Measurements from ENCODE around the gene SLC12A7. TPM values are rescaled to one million over a fixed set of nuclear protein-coding genes. Genes with fewer than 3 reads are reported as not detected.
A peak's percentile ranks its signal among the peaks of the same experiment; 100 is the strongest.

Gene SLC12A7
- total RNA-seq, 1 donor from 2014 or later = 49.5 TPM

- intact Hi-C loops (cut with DNase I) = no loop called here
- H3K4me3 ChIP-seq = no peak overlapping the region
- no peaks in the 10 kb centered on the region for H3K36me3 ChIP-seq
- no peaks in the 10 kb centered on the region for H3K9me3 ChIP-seq
- H3K27me3 ChIP-seq (ENCODE audit: low read depth) = peaks cover 24% of the 10 kb centered on the region
- no peak overlapping the region for H3K27ac ChIP-seq
- DNase-seq (no peak), ATAC-seq (no peak)
- no peak for TF ChIP-seq CTCF (IDR thresholded peaks at IDR 0.05)
- peaks cover 11% of the 10 kb centered on the region for H3K4me1 ChIP-seq
Observed at GRCh38 chr5:1156754-1157460, 45.0 kb upstream of the SLC12A7 start.

- ATAC-seq = peak in 1 of 2 donors; percentile 6
- peak overlapping the region; percentile 42 for H3K4me3 ChIP-seq
- intact Hi-C loops (cut with DNase I) = no loop called here
Observed at GRCh38 chr5:1156033-1156753, 44.3 kb upstream of the SLC12A7 start.

GRCh38 chr5:1155191-1156032 is 43.5 kb upstream of the SLC12A7 start:
- H3K27me3 ChIP-seq (ENCODE audit: low read depth) = peaks cover 24% of the 10 kb centered on the region
- no peaks in the 10 kb centered on the region for H3K9me3 ChIP-seq
- no peak for DNase-seq
- ATAC-seq = peak in 1 of 2 donors; percentile 5
- H3K27ac ChIP-seq = no peak overlapping the region
- peaks cover 11% of the 10 kb centered on the region for H3K4me1 ChIP-seq
- no peak for TF ChIP-seq CTCF (IDR thresholded peaks at IDR 0.05)
- intact Hi-C loops (cut with DNase I) = no loop called here
- peak overlapping the region; percentile 42 for H3K4me3 ChIP-seq
- H3K36me3 ChIP-seq = no peaks in the 10 kb centered on the region

More at GRCh38 chr5:1156033-1156753, 44.3 kb upstream of the SLC12A7 start:
- no peak for DNase-seq
- peaks cover 11% of the 10 kb centered on the region for H3K4me1 ChIP-seq
- no peak for TF ChIP-seq CTCF (IDR thresholded peaks at IDR 0.05)
- H3K27me3 ChIP-seq (ENCODE audit: low read depth) = peaks cover 24% of the 10 kb centered on the region
- no peaks in the 10 kb centered on the region for H3K36me3 ChIP-seq
- H3K9me3 ChIP-seq = no peaks in the 10 kb centered on the region
- no peak overlapping the region for H3K27ac ChIP-seq

- Histone ChIP-seq H3K4me3 (no peak overlapping the region), H3K4me1 (peaks cover 11% of the 10 kb centered on the region), H3K27ac (no peak overlapping the region), H3K27me3 (ENCODE audit: low read depth) (peaks cover 24% of the 10 kb centered on the region), H3K36me3 (no peaks in the 10 kb centered on the region), H3K9me3 (no peaks in the 10 kb centered on the region)
- intact Hi-C loops (cut with DNase I) = no loop called here
- DNase-seq (no peak), ATAC-seq (no peak)
- TF ChIP-seq CTCF (IDR thresholded peaks at IDR 0.05) = no peak
Observed at GRCh38 chr5:1153428-1153827, 41.6 kb upstream of the SLC12A7 start.

- DNase-seq (no peak), ATAC-seq (no peak)
- Histone ChIP-seq H3K27me3 (ENCODE audit: low read depth) (peaks cover 24% of the 10 kb centered on the region), H3K4me1 (peaks cover 11% of the 10 kb centered on the region), H3K36me3 (no peaks in the 10 kb centered on the region), H3K9me3 (no peaks in the 10 kb centered on the region), H3K27ac (no peak overlapping the region), H3K4me3 (no peak overlapping the region)
- intact Hi-C loops (cut with DNase I) = no loop called here
- no peak for TF ChIP-seq CTCF (IDR thresholded peaks at IDR 0.05)
Observed at GRCh38 chr5:1152771-1153282, 41.0 kb upstream of the SLC12A7 start.
